RPMI8226 (cell line): ENCODE data around the gene TIPRL.

ENCODE experiments used
- DNase-seq: peaks from one replicate; pipeline ENCODE4 v3.0.0-alpha.2; 2015

Gene TIPRL

DNA sequence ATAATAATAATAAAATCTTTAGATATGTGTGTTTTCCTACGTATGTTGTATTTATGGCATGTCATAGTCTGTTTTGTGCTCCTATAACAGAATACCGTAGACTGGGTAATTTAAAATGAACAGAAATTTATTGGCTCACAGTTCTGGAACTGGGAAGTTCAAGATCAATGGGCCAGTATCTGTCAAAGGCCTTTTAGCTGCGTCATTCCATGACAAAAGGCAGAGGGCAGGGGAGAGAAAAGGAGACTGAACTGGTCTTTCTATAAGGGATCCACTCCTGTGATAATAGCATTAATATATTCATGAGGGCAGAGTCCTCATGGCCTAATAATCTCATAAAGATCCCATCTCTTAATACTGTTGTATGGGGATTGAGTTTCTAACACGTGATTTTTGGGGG lies 39.9 kb downstream of the TIPRL start:
- no peak for DNase-seq

DNA sequence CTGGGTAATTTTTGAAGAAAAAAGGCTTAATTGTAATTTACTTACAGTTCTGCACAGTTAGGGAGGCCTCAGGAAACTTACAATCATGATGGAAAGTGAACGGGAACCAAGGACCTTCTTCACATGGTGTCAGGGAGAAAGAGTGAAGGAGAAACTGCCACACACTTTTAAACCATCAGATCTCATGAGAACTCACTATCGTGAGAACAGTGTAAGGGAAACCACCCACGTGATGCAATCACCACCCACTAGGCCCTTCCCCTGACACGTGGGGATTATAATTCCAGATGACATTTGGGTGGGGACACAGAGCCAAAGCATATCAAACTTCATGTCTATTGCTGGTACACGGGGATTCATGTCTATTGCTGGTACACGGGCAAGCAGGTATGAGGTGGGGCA lies 41.7 kb downstream of the TIPRL start:
- DNase-seq = no peak

DNA sequence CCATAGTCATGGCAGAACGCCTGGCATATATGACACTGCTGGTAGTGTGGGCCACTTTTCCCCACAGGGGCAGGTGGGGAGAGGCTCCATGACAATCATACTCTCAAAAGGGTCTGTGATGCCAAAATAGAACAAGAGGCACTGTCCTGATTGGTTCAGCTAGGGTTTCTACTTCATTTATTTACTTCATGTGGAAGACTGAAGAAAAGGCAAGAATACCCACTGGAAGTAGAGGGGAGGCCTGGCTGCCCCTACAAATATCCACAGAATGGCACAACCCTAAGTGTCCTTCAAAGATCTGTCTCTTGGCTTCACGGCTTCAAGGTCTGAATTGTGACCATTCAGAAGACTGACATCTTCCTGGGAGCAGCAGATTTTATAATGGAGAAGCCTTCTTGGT lies 42.5 kb downstream of the TIPRL start:
- DNase-seq = no peak

DNA sequence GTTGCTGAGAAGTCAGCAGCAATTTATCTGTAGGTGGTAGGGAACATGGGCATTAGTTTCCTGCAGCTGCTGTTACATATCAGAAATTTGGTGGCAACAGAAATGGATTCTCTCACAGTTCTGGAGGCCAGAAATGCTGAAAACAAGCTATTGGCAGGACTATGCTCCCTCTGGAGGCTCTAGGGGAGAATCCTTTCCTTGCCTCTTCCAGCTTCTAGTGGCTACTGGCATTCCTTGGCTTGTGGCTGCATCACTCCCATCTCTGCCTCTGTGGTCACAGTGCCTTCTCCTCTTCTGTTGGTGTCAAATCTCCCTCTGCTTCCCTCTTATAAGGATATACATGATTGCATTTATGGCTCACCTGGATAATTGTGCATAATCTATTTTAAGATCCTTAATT lies 44.5 kb downstream of the TIPRL start:
- no peak for DNase-seq

DNA sequence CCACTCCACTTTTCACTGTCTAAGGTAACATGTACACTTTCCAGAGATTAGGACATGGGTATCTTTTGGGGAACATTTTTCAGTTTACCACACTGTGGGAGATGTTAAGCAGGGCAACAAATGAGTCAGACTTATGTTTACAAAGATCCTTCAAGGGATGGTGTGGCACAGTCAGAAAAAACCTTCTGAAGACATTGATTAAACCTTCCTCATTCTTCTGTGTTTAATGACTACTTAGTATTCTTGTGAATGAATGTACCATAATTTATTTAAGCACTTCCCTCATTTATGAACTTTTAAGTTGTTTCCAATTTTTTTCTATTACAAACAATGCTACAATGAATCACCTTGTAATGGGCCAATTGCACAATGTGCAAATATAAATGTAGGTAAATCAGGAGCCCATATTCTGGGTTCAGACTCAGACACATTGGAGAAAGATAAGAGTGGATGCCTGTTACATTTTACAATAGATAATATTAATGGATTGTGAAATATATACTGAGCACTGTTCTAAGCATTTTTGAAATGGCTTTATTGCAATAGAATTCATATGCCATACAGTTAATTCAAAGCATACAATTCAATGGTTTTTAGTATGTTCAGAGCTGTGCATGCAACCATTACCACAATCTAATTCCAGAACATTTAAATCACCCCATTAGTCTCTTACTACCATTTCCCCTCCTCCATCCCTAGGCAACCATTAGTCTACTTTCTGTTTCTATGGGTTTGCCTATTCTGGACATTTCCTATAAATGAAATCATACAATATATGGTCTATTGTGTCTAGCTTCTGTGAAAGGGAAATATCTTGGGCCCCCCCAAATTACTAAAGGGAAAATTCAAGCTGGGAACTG lies 45.1 kb downstream of the TIPRL start:
- no peak for DNase-seq

DNA sequence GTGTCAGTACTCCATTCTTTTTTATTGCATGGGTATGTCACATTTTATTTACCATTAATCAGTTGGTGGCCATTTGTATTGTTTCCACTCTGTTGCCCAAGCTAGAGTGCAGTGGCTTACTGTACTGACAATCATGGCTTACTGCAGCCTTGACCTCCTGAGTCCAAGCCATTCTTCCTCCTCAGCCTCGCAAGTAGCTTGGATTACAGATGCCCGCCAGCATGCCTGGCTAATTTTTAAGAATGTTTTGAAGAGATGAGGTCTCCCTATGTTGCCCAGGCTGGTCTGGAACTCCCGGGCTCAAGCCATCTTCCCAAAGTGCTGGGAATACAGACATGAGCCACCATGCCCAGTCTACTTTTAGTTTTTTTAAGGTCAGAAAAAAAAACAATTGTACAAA lies 46.2 kb downstream of the TIPRL start:
- no peak for DNase-seq

DNA sequence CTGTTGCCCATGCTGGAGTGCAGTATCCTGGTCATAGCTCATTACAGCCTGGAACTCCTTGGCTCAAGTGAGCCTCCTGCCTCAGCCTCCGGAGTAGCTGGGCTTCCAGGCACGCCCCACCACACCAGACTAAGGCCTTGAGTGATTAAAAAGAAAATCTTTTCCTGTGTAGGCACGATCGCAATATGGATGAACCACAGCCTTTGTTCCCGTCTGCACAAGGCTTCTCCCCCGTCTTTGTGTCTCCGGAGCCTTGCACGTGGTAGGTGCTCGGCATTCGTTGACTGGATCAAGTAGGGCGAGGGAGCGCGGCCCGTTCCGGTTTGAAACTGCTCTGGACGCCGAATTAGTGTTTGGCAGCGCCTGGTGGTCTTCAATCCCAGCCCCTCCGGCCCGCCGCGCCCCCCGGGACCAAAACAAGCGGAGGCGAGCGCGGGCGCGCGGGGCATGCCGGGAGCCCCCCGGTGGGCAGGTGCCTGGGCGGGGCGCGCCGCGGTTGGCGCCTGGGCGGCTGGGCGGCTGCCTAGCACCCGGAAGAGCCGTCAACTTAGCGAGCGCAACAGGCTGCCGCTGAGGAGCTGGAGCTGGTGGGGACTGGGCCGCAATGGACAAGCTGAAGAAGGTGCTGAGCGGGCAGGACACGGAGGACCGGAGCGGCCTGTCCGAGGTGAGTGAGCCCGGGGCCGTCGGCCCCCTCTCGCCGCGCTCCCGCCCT lies 46.9 kb downstream of the TIPRL start, which contains the start of gene SFT2D2:
Gene SFT2D2, plus strand, starts transcription at position 529 of the 715 bp plus-strand sequence. Its CDS starts 76 bp downstream, at position 605.
- peak; percentile 92 for DNase-seq

DNA sequence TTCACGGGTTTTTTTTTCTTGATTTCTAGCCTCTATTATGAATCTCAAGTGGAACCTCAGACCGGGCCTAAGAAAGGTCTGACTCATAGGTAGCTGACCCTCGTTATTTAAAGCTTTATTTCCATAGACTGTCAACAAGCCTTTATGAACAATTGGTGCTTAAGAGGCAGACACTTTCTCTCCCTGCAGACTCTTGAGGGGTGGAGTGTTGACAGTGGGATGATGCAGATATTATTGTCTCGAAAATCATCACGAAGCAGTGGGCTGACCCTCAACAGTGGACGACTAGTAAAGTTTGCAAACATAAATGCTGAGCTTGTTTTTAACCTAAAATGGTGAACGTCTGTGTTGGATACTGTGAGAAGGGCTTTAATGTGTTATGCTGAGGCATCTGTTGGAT lies 48.9 kb downstream of the TIPRL start:
- DNase-seq = no peak

DNA sequence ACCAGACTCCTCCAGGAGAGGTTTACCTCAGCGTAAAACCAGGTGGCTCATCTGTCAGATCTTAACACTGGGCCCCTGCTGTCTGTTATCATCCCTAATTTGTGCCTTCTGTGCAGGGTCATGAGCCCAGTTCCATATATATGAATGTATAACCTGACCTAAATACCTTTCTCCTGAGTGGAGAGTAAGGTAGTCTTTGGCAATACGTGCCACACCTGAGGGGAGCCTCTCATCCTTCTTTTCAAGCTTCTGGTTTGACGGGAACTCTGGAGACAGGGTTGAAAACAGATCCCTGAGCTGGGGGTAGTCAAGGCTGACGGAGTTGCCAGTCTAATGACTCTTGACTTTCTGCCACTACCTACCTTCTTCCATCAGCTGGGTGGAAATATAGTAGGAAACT lies 51.1 kb downstream of the TIPRL start:
- no peak for DNase-seq

DNA sequence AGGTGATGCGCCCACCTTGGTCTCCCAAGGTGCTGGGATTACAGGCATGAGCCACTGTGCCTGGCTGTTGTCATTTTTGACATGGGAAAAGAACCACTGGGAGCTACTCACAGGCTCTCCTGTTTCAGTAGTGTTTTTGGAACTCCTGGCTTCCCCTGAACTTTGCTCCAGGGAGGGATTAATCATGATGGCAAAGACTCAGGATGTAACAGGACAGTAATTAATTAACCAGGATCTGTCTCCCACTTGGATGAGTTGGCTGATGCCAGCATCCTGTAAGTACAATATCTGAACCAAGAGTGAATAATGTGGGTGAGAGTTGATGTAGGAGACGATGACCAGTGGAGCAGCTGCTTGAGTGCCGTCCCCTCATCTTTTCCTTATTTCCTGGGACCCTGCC lies 51.9 kb downstream of the TIPRL start:
- DNase-seq = no peak

DNA sequence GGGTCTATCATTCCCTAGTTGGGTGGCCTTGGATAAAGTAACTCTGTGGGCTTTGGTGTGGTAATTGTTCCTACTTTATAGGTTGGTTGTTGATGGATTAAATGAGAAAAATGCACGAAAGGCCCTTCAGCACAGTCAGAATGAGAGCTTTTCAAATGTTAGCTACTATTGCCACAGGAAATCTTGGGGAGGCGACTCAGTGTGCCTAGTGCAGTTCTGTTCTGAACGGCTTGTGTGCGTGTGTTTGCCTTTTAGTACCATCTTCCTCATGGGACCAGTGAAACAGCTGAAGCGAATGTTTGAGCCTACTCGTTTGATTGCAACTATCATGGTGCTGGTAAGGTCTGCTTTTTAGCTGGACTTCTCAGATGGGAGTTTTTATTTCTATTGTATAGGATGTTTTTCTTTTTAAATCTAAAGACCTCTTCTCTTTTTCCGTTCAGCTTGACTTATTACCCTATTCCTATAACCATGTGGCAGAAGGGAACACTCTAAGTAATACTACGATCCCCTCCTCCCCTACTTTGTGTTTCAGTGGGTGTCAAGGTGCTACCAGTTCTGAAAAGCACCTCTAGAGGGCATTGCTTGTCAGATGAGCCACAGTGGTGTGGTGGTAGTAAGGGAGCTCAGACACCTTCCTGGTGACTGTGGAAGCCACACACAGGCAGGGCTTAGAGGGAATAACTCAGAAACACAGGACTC lies 56.2 kb downstream of the TIPRL start:
- peak; percentile 67 for DNase-seq

DNA sequence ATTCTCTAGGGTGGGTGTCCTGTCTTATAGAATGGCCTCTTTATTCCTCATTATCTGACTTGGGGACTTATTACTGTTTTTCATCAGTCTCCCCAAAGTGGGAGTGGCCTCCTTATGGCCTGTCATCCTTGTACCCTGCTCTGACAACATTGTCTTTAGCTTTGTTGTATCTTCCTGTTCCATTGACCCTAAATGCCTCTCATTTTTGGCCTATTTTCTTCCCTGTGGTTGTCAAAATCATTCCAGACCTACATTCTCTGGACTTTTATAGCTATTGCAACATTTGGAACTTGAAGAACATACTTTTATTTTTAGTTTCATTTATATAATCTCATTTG lies 56.8 kb downstream of the TIPRL start:
- DNase-seq = no peak

DNA sequence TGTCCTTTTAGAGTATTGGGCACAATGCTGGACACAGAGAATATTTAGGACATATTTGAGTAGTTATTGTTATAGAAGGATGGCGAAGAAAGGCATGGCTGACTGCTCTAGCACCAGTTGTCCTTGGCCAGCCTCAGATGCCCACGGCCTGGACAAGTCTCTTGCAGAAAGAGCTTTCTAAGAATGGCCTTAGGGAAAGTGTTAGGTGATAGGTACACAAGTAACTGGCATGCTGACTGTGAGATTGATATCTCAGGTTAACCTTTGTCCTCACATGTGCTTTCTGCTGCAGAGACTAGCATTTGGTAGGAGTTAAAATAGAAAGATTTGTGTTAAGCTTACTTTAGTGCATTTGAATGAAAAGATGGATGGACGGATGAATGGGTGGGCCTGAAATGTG lies 57.2 kb downstream of the TIPRL start:
- no peak for DNase-seq

DNA sequence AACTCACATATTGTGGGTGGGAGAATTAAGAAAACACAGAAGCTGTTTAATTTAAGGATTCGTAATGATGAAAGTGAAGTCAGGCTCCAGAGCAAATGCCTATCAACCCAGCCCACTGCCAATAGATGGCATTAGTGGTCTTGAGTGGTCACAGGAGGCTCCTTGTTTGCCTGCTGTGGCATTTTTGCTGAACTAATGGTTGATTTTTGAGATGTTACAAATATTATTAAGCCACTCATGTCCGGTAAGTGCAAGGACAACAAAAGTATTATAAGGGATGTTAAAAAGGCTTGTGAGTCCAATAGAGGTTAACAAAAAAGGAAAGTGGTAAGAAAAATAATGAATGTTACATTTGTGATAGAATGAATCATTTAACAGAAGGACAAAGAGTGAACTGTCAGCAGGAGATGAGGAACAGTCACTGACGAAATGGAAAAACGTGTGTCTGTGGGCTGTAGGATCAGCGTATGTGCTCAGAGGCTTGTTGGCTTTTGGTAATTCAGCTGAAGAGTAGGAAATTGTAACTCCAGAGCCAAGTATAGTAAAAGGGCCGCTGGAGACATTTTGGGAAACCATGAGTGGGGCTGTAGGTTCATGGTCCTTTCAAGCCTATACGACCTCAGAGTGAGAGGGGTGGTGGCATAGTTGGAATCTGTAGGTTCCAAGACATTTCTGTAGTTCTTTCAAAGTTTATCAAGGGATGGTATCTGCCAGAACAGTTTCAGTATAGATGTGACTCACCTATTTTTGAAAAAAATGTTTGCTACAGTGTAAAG lies 58.3 kb downstream of the TIPRL start:
- no peak for DNase-seq

DNA sequence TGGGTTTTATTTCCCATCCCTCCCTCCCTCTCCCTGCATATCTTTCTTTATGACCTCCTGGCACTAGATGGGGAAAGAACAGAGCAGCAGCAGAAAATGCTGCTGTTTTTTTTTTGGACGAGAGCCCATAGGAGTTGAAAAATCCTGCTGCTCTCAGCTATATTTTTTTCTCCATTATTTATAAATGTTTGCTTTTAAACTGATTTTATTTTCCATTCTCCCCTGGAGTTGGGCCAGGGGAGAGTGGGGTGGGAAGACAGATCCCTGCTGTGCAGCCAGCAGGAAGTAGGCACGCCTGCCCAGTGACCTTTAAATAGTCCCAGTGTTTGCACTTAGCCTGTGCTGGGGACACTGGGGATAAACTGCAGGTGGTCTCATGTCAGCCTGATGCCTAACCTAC lies 64.4 kb downstream of the TIPRL start:
- no peak for DNase-seq

DNA sequence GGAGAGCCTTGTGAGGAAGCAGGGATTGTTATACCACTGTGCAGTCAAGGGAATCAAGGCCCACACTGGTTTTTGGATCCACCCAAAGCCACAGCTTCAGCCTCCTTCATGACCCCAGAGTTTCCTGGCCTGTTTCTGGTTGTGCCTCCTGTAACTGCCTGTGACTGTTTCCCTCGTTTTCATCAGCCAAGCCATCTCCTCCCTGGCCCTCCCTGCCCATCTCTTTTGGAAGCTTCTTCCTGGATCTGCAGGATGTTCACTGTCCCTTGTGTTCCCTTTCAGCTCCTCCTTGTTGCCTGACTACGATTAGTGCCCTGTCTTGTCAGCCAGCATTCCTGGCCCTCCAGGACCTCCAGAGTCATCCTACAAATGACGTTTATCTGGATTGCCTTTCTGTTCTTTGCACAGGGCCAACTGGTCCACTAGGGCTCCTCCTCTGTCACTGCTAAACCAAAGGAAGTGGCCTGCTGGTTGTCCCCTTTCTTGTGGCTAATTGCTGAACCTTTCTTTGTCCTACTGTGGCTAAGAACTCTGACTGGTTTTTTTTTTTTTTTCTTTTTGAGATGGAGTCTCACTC lies 65.0 kb downstream of the TIPRL start:
- no peak for DNase-seq

DNA sequence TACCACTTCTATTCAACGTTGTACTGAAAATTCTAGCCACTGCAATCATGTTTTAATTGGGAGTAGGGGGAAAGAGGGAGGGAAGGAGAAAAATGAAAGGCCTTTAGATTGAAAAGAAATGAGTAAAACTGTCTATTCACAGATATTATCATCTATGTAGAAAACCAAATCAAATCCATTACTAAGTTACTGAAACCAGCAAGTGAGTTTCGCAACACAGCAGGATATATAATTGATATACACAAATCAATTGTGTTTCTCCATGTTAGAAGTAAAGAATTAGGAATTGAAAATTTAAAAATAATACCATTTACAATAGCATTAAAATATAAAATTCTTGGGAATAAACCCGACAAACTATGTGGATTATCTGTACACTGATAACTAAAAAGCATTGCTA lies 66.3 kb downstream of the TIPRL start:
- no peak for DNase-seq

DNA sequence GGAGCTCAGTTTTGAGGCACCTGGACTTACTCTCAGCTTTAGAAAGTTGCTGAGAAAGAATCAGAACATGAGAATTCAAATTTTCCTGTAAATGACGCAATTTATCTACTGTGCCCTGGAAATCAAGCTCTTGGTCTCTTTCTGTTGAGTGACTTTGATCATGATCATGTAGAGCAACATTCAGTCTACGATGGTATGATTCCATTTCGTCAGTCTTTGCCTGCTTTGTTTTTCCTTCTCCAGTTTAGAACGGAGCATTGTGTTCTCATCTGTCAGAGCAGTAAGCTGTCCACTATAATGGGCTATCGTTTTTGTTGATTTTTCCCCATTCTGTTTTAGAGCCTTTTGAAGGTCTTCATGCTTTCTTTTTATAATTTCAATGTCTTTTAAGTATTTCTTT lies 67.7 kb downstream of the TIPRL start:
- DNase-seq = no peak
